K562 (cell line): Measurements from ENCODE around the gene SERPINH1. TPM values are rescaled to one million over a fixed set of nuclear protein-coding genes. Genes with fewer than 3 reads are reported as not detected.

ENCODE experiments used
- polyA plus RNA-seq, 8 experiments: library from polyadenylated mRNA; depleted of rRNA in 4 of 8; stranded (reverse) in 5 of 8; unstranded in 3 of 8; fragments of >200 nt; fragmentation: Nextera tagmentation in 2 of 8; fragmentation: Illumina TruSeq in 1 of 8; extraction: Ambion mirVana in 2 of 8; extraction: Trizol in 1 of 8; gene quantifications; 2 replicates each; pipeline versions ENCODE4 v1.2.1 to v1.2.3, GENCODE V29; 2011 to 2014; ENCODE audit warnings: inconsistent platforms in 1 of 8, missing spikeins in 1 of 8
- total RNA-seq, 7 experiments: library from RNA; depleted of rRNA in 6 of 7; stranded (reverse); fragments of >200 nt in 6 of 7; fragmentation: Illumina TruSeq in 2 of 7; extraction: Trizol in 2 of 7; gene quantifications; 2 replicates each; pipeline versions ENCODE4 v1.2.1 to v1.2.3, GENCODE V29; 2011 to 2021; ENCODE audit warnings: low replicate concordance in 1 of 7

The SERPINH1 gene
- total and polyA plus RNA-seq, 9 of the 15 experiments (the other 6 are each of a cell fraction or from before 2014, with no cell fraction given): 2.8 to 106 (median 67.9) TPM

Other genes with a start within 250 kb of the SERPINH1 start
- 21.8 and 27.6 TPM in 2 replicates for gene ARRB1, start 210.6 kb upstream of the SERPINH1 start, total RNA-seq (2014; rRNA removed)
- gene ARRB1, start 210.6 kb upstream of the SERPINH1 start, total RNA-seq (2014; rRNA removed; fragmentation: Illumina TruSeq; extraction: Trizol): 22.9 and 28.5 TPM in 2 replicates
- gene ARRB1, start 210.6 kb upstream of the SERPINH1 start, total RNA-seq (2015; rRNA removed; fragmentation: Illumina TruSeq; extraction: Trizol): 41.7 and 43.5 TPM in 2 replicates
- gene ARRB1, start 210.6 kb upstream of the SERPINH1 start, total RNA-seq (2021): 43.6 and 45.4 TPM in 2 replicates
- gene ARRB1, start 210.6 kb upstream of the SERPINH1 start, polyA plus RNA-seq (2011; rRNA removed): 26.2 and 30.8 TPM in 2 replicates
- 35.6 and 38.4 TPM in 2 replicates for gene ARRB1, start 210.6 kb upstream of the SERPINH1 start, polyA plus RNA-seq (2014; fragmentation: Illumina TruSeq; extraction: Trizol)
- gene ARRB1, start 210.6 kb upstream of the SERPINH1 start, polyA plus RNA-seq (2014; fragmentation: Nextera tagmentation; extraction: Ambion mirVana): 10 to 100 TPM in 1 of 2 experiments, 1 to 10 TPM in 1; 6.6 to 13.1 TPM
- gene ARRB1, start 210.6 kb upstream of the SERPINH1 start, polyA plus RNA-seq (2014; rRNA removed): 24.2 and 30.6 TPM in 2 replicates
- gene RPS3, start 162.7 kb upstream of the SERPINH1 start, total RNA-seq (2014; rRNA removed): 2,700 and 3,102 TPM in 2 replicates
- 3,530 and 3,738 TPM in 2 replicates for gene RPS3, start 162.7 kb upstream of the SERPINH1 start, total RNA-seq (2014; rRNA removed; fragmentation: Illumina TruSeq; extraction: Trizol)
- gene RPS3, start 162.7 kb upstream of the SERPINH1 start, total RNA-seq (2015; rRNA removed; fragmentation: Illumina TruSeq; extraction: Trizol): 3,411 and 3,679 TPM in 2 replicates
- gene RPS3, start 162.7 kb upstream of the SERPINH1 start, total RNA-seq (2021): 3,592 and 3,622 TPM in 2 replicates
- gene RPS3, start 162.7 kb upstream of the SERPINH1 start, polyA plus RNA-seq (2011; rRNA removed): 3,472 and 4,261 TPM in 2 replicates
- gene RPS3, start 162.7 kb upstream of the SERPINH1 start, polyA plus RNA-seq (2014; fragmentation: Illumina TruSeq; extraction: Trizol): 4,042 and 4,231 TPM in 2 replicates
- gene RPS3, start 162.7 kb upstream of the SERPINH1 start, polyA plus RNA-seq (2014; fragmentation: Nextera tagmentation; extraction: Ambion mirVana): 1,000 to 10,000 TPM; 5,693 to 5,771 TPM
- gene RPS3, start 162.7 kb upstream of the SERPINH1 start, polyA plus RNA-seq (2014; rRNA removed): 3,097 and 3,731 TPM in 2 replicates
- gene KLHL35, start 129.1 kb upstream of the SERPINH1 start, total RNA-seq (2014; rRNA removed): not detected in 2 replicates
- not detected in 2 replicates for gene KLHL35, start 129.1 kb upstream of the SERPINH1 start, total RNA-seq (2014; rRNA removed; fragmentation: Illumina TruSeq; extraction: Trizol)
- gene KLHL35, start 129.1 kb upstream of the SERPINH1 start, total RNA-seq (2015; rRNA removed; fragmentation: Illumina TruSeq; extraction: Trizol): not detected in 2 replicates
- gene KLHL35, start 129.1 kb upstream of the SERPINH1 start, total RNA-seq (2021): not detected in 2 replicates
- gene KLHL35, start 129.1 kb upstream of the SERPINH1 start, polyA plus RNA-seq (2011; rRNA removed): not detected in 2 replicates
- not detected in 2 replicates for gene KLHL35, start 129.1 kb upstream of the SERPINH1 start, polyA plus RNA-seq (2014; fragmentation: Illumina TruSeq; extraction: Trizol)
- not detected for gene KLHL35, start 129.1 kb upstream of the SERPINH1 start, polyA plus RNA-seq (2014; fragmentation: Nextera tagmentation; extraction: Ambion mirVana)
- gene KLHL35, start 129.1 kb upstream of the SERPINH1 start, polyA plus RNA-seq (2014; rRNA removed): not detected in 2 replicates
- 9.8 and 14.2 TPM in 2 replicates for gene GDPD5, start 36.3 kb upstream of the SERPINH1 start, total RNA-seq (2014; rRNA removed)
- 2.8 and 2.9 TPM in 2 replicates for gene GDPD5, start 36.3 kb upstream of the SERPINH1 start, total RNA-seq (2014; rRNA removed; fragmentation: Illumina TruSeq; extraction: Trizol)
- 6.1 and 6.5 TPM in 2 replicates for gene GDPD5, start 36.3 kb upstream of the SERPINH1 start, total RNA-seq (2015; rRNA removed; fragmentation: Illumina TruSeq; extraction: Trizol)
- gene GDPD5, start 36.3 kb upstream of the SERPINH1 start, total RNA-seq (2021): 19.0 and 27.3 TPM in 2 replicates
- gene GDPD5, start 36.3 kb upstream of the SERPINH1 start, polyA plus RNA-seq (2011; rRNA removed): 8.0 and 11.8 TPM in 2 replicates
- 8.7 and 11.9 TPM in 2 replicates for gene GDPD5, start 36.3 kb upstream of the SERPINH1 start, polyA plus RNA-seq (2014; fragmentation: Illumina TruSeq; extraction: Trizol)
- under 1 TPM; 0.32 to 0.41 TPM for gene GDPD5, start 36.3 kb upstream of the SERPINH1 start, polyA plus RNA-seq (2014; fragmentation: Nextera tagmentation; extraction: Ambion mirVana)
- 17.0 and 20.4 TPM in 2 replicates for gene GDPD5, start 36.3 kb upstream of the SERPINH1 start, polyA plus RNA-seq (2014; rRNA removed)
- not detected in 2 replicates for gene MAP6, start 106.8 kb downstream of the SERPINH1 start, total RNA-seq (2014; rRNA removed)
- gene MAP6, start 106.8 kb downstream of the SERPINH1 start, total RNA-seq (2014; rRNA removed; fragmentation: Illumina TruSeq; extraction: Trizol): not detected in 2 replicates
- gene MAP6, start 106.8 kb downstream of the SERPINH1 start, total RNA-seq (2015; rRNA removed; fragmentation: Illumina TruSeq; extraction: Trizol): not detected in 2 replicates
- gene MAP6, start 106.8 kb downstream of the SERPINH1 start, total RNA-seq (2021): 0.07 TPM in 1 of 2 replicates, not detected in the other
- not detected in 2 replicates for gene MAP6, start 106.8 kb downstream of the SERPINH1 start, polyA plus RNA-seq (2011; rRNA removed)
- not detected in 2 replicates for gene MAP6, start 106.8 kb downstream of the SERPINH1 start, polyA plus RNA-seq (2014; fragmentation: Illumina TruSeq; extraction: Trizol)
- gene MAP6, start 106.8 kb downstream of the SERPINH1 start, polyA plus RNA-seq (2014; fragmentation: Nextera tagmentation; extraction: Ambion mirVana): not detected
- not detected in 2 replicates for gene MAP6, start 106.8 kb downstream of the SERPINH1 start, polyA plus RNA-seq (2014; rRNA removed)
- gene MOGAT2, start 155.6 kb downstream of the SERPINH1 start, total RNA-seq (2014; rRNA removed): 0.09 TPM in 1 of 2 replicates, not detected in the other
- gene MOGAT2, start 155.6 kb downstream of the SERPINH1 start, total RNA-seq (2014; rRNA removed; fragmentation: Illumina TruSeq; extraction: Trizol): not detected in 2 replicates
- gene MOGAT2, start 155.6 kb downstream of the SERPINH1 start, total RNA-seq (2015; rRNA removed; fragmentation: Illumina TruSeq; extraction: Trizol): not detected in 2 replicates
- gene MOGAT2, start 155.6 kb downstream of the SERPINH1 start, total RNA-seq (2021): 0.09 TPM in 1 of 2 replicates, not detected in the other
- not detected in 2 replicates for gene MOGAT2, start 155.6 kb downstream of the SERPINH1 start, polyA plus RNA-seq (2011; rRNA removed)
- not detected in 2 replicates for gene MOGAT2, start 155.6 kb downstream of the SERPINH1 start, polyA plus RNA-seq (2014; fragmentation: Illumina TruSeq; extraction: Trizol)
- gene MOGAT2, start 155.6 kb downstream of the SERPINH1 start, polyA plus RNA-seq (2014; fragmentation: Nextera tagmentation; extraction: Ambion mirVana): not detected
- not detected in 2 replicates for gene MOGAT2, start 155.6 kb downstream of the SERPINH1 start, polyA plus RNA-seq (2014; rRNA removed)
- 2.0 and 2.5 TPM in 2 replicates for gene DGAT2, start 206.5 kb downstream of the SERPINH1 start, total RNA-seq (2014; rRNA removed)
- 1.6 and 2.2 TPM in 2 replicates for gene DGAT2, start 206.5 kb downstream of the SERPINH1 start, total RNA-seq (2014; rRNA removed; fragmentation: Illumina TruSeq; extraction: Trizol)
- gene DGAT2, start 206.5 kb downstream of the SERPINH1 start, total RNA-seq (2015; rRNA removed; fragmentation: Illumina TruSeq; extraction: Trizol): 1.6 and 1.7 TPM in 2 replicates
- 2.2 TPM in 2 replicates for gene DGAT2, start 206.5 kb downstream of the SERPINH1 start, total RNA-seq (2021)
- 1.8 TPM in 2 replicates for gene DGAT2, start 206.5 kb downstream of the SERPINH1 start, polyA plus RNA-seq (2011; rRNA removed)
- 2.3 and 2.4 TPM in 2 replicates for gene DGAT2, start 206.5 kb downstream of the SERPINH1 start, polyA plus RNA-seq (2014; fragmentation: Illumina TruSeq; extraction: Trizol)
- under 1 TPM; 0.68 to 0.69 TPM for gene DGAT2, start 206.5 kb downstream of the SERPINH1 start, polyA plus RNA-seq (2014; fragmentation: Nextera tagmentation; extraction: Ambion mirVana)
- gene DGAT2, start 206.5 kb downstream of the SERPINH1 start, polyA plus RNA-seq (2014; rRNA removed): 2.2 and 2.8 TPM in 2 replicates